Chondrocyte (in vitro differentiated cells): ENCODE data around the gene FAM241B. TPM values are rescaled to one million over a fixed set of nuclear protein-coding genes. Genes with fewer than 3 reads are reported as not detected.

Experiments
- DNase-seq: peaks from one replicate; pipeline ENCODE4 v3.0.0; 2021; ENCODE audit warnings: mixed read lengths, low spot score
- H3K27ac Mint-ChIP-seq: one replicate; pipeline ENCODE4 v1.8.0; 2021; ENCODE audit warnings: mild to moderate bottlenecking, moderate library complexity, mixed read lengths; ENCODE audit not compliant: unreplicated experiment
- H3K27me3 Mint-ChIP-seq: 2 replicates; pipeline ENCODE4 v1.8.0; 2021; ENCODE audit warnings: low read depth, mixed read lengths
- H3K36me3 Mint-ChIP-seq: 2 replicates; pipeline ENCODE4 v1.8.0; 2021; ENCODE audit warnings: low read depth, mixed read lengths
- H3K4me1 Mint-ChIP-seq: 2 replicates; pipeline ENCODE4 v1.8.0; 2021; ENCODE audit warnings: low read depth, mild to moderate bottlenecking, mixed read lengths
- H3K4me3 Mint-ChIP-seq: one replicate; pipeline ENCODE4 v1.8.0; 2021; ENCODE audit warnings: mild to moderate bottlenecking, moderate library complexity, mixed read lengths; ENCODE audit not compliant: unreplicated experiment
- H3K9me3 Mint-ChIP-seq: 2 replicates; pipeline ENCODE4 v1.8.0; 2021; ENCODE audit warnings: low read depth, mixed read lengths
- CTCF ChIP-seq: fragments of 200-600 bp; sonication (generic); IDR thresholded peaks from 2 replicates; pipeline ENCODE4 v1.5.0; 2021; ENCODE audit warnings: antibody characterized with exemption, mild to moderate bottlenecking, moderate library complexity
- total RNA-seq: library from RNA; stranded (reverse); gene quantifications from 3 replicates; pipeline ENCODE4 v1.2.1, GENCODE V29; 2021

The FAM241B gene
- total RNA-seq, 1 donor from 2014 or later = 9.7 TPM

GRCh38 chr10:69645296-69646184 lies 15.5 kb downstream of the FAM241B start:
- Mint-ChIP-seq H3K27ac (no peak overlapping the region), H3K4me3 (no peak overlapping the region), H3K27me3 (no peaks in the 10 kb centered on the region), H3K36me3 (no peaks in the 10 kb centered on the region), H3K4me1 (peaks cover 27% of the 10 kb centered on the region), H3K9me3 (no peaks in the 10 kb centered on the region)
- DNase-seq = peak; percentile 51
- no peak for TF ChIP-seq CTCF

- Mint-ChIP-seq H3K27me3 (no peaks in the 10 kb centered on the region), H3K4me3 (no peak overlapping the region), H3K9me3 (no peaks in the 10 kb centered on the region), H3K36me3 (no peaks in the 10 kb centered on the region), H3K4me1 (peaks cover 26% of the 10 kb centered on the region), H3K27ac (peak overlapping the region; percentile 52)
- peak; percentile 24 for DNase-seq
- no peak for TF ChIP-seq CTCF
Measured at GRCh38 chr10:69646185-69647060, 16.4 kb downstream of the FAM241B start.

- Mint-ChIP-seq H3K27ac (no peak overlapping the region), H3K36me3 (no peaks in the 10 kb centered on the region), H3K4me3 (no peak overlapping the region), H3K4me1 (peaks cover 23% of the 10 kb centered on the region), H3K9me3 (no peaks in the 10 kb centered on the region), H3K27me3 (no peaks in the 10 kb centered on the region)
- DNase-seq = peak; percentile 14
- TF ChIP-seq CTCF = no peak
Measured at GRCh38 chr10:69647126-69647525, 17.1 kb downstream of the FAM241B start.

GRCh38 chr10:69647819-69648218 lies 17.8 kb downstream of the FAM241B start:
- DNase-seq = peak; percentile 30
- no peaks in the 10 kb centered on the region for H3K36me3 Mint-ChIP-seq
- H3K4me3 Mint-ChIP-seq = no peak overlapping the region
- no peaks in the 10 kb centered on the region for H3K9me3 Mint-ChIP-seq
- no peak for TF ChIP-seq CTCF
- peaks cover 23% of the 10 kb centered on the region for H3K4me1 Mint-ChIP-seq
- H3K27me3 Mint-ChIP-seq = no peaks in the 10 kb centered on the region
- H3K27ac Mint-ChIP-seq = no peak overlapping the region

- no peak for TF ChIP-seq CTCF
- H3K27me3 Mint-ChIP-seq = no peaks in the 10 kb centered on the region
Measured at GRCh38 chr10:69648461-69648860, 18.4 kb downstream of the FAM241B start.

More at GRCh38 chr10:69648461-69648860, 18.4 kb downstream of the FAM241B start:
- Mint-ChIP-seq H3K9me3 (no peaks in the 10 kb centered on the region), H3K36me3 (no peaks in the 10 kb centered on the region), H3K4me1 (peaks cover 23% of the 10 kb centered on the region), H3K27ac (no peak overlapping the region), H3K4me3 (no peak overlapping the region)
- peak; percentile 44 for DNase-seq
